Neural cell (in vitro differentiated cells): ENCODE measurements around the gene AFF3.

Experiments
- EP300 ChIP-seq: fragments of 450-650 bp; conservative IDR thresholded peaks from 2 replicates; pipeline ENCODE4 v1.6.1; 2014; ENCODE audit warnings: antibody characterized with exemption, mild to moderate bottlenecking, moderate library complexity; ENCODE audit not compliant: poor library complexity, severe bottlenecking
- EZH2 ChIP-seq: fragments of 200-600, 300-800 bp; shearing (Covaris generic), sonication (generic); IDR thresholded peaks from 2 replicates; pipeline ENCODE4 v1.6.1; 2014; ENCODE audit warnings: antibody characterized with exemption, low read length, borderline replicate concordance, mild to moderate bottlenecking; ENCODE audit not compliant: insufficient read depth, poor library complexity, severe bottlenecking
- MXI1 ChIP-seq: fragments of 450-650 bp; conservative IDR thresholded peaks from 2 replicates; pipeline ENCODE4 v1.6.1; 2014; ENCODE audit warnings: antibody characterized with exemption, mild to moderate bottlenecking; ENCODE audit not compliant: poor library complexity, severe bottlenecking
- POLR2AphosphoS5 ChIP-seq: IDR thresholded peaks from 2 replicates; pipeline ENCODE4 v1.6.1; 2012
- RAD21 ChIP-seq: fragments of 450-650 bp; conservative IDR thresholded peaks from 2 replicates; pipeline ENCODE4 v1.6.1; 2014; ENCODE audit warnings: antibody characterized with exemption, mild to moderate bottlenecking, moderate library complexity
- SMC3 ChIP-seq: fragments of 450-650 bp; conservative IDR thresholded peaks from 2 replicates; pipeline ENCODE4 v1.6.1; 2014; ENCODE audit warnings: antibody characterized with exemption, mild to moderate bottlenecking, moderate library complexity; ENCODE audit not compliant: poor library complexity
- TAF1 ChIP-seq: IDR thresholded peaks from 2 replicates; pipeline ENCODE4 v1.6.1; 2012; ENCODE audit warnings: low read depth
- TF ChIP-seq, protein P1 (sequence below): fragments of 450-650 bp; IDR thresholded peaks from 2 replicates; pipeline ENCODE4 v1.5.1; 2014; ENCODE audit warnings: antibody characterized with exemption, mild to moderate bottlenecking, moderate library complexity; ENCODE audit not compliant: poor library complexity, severe bottlenecking
- TF ChIP-seq, protein P2 (sequence below): IDR thresholded peaks from 2 replicates; pipeline ENCODE4 v1.6.1; 2012; ENCODE audit warnings: borderline replicate concordance

DNA sequence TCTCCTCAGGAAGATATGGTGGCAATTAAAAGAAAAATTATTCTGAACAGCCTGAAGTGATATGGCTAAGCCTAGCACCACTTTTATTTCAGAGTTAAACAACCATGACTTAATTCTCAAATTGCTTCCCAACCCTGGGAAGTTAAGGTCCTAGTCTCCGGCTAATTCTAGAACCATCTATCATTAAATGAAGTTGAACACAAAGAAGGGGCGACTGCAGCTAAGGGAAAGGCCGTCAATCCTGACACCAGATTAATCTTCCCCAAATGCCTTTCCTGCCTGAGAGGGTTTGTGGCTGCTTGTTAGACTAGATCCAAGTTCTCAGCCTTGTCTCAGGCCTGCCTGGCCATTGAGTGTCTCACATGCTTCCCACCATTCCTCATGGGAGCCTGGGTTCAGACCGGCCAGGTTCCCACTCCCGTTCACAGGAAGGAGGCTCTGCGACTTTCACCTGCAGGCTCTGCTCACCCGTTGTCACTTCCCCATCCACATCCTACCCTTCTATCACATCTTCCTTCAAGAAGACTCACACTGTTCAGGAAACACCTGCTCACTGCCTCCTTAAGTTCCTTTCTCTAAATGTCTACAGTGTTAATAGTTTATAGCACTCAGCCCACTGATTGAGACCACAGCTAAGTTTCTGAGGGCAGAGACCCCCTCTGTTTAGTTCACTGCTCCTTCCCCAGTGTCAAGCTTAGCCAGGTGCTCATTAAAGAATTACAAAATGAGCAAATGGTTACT, 369.6 kb downstream of the AFF3 start:
- TF ChIP-seq EP300 (no peak), POLR2AphosphoS5 (no peak), RAD21 (no peak), TAF1 (no peak), EZH2 (no peak), MXI1 (no peak), SMC3 (no peak)
- TF ChIP-seq, protein P1, sequence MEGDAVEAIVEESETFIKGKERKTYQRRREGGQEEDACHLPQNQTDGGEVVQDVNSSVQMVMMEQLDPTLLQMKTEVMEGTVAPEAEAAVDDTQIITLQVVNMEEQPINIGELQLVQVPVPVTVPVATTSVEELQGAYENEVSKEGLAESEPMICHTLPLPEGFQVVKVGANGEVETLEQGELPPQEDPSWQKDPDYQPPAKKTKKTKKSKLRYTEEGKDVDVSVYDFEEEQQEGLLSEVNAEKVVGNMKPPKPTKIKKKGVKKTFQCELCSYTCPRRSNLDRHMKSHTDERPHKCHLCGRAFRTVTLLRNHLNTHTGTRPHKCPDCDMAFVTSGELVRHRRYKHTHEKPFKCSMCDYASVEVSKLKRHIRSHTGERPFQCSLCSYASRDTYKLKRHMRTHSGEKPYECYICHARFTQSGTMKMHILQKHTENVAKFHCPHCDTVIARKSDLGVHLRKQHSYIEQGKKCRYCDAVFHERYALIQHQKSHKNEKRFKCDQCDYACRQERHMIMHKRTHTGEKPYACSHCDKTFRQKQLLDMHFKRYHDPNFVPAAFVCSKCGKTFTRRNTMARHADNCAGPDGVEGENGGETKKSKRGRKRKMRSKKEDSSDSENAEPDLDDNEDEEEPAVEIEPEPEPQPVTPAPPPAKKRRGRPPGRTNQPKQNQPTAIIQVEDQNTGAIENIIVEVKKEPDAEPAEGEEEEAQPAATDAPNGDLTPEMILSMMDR: no peak
- TF ChIP-seq, protein P2, sequence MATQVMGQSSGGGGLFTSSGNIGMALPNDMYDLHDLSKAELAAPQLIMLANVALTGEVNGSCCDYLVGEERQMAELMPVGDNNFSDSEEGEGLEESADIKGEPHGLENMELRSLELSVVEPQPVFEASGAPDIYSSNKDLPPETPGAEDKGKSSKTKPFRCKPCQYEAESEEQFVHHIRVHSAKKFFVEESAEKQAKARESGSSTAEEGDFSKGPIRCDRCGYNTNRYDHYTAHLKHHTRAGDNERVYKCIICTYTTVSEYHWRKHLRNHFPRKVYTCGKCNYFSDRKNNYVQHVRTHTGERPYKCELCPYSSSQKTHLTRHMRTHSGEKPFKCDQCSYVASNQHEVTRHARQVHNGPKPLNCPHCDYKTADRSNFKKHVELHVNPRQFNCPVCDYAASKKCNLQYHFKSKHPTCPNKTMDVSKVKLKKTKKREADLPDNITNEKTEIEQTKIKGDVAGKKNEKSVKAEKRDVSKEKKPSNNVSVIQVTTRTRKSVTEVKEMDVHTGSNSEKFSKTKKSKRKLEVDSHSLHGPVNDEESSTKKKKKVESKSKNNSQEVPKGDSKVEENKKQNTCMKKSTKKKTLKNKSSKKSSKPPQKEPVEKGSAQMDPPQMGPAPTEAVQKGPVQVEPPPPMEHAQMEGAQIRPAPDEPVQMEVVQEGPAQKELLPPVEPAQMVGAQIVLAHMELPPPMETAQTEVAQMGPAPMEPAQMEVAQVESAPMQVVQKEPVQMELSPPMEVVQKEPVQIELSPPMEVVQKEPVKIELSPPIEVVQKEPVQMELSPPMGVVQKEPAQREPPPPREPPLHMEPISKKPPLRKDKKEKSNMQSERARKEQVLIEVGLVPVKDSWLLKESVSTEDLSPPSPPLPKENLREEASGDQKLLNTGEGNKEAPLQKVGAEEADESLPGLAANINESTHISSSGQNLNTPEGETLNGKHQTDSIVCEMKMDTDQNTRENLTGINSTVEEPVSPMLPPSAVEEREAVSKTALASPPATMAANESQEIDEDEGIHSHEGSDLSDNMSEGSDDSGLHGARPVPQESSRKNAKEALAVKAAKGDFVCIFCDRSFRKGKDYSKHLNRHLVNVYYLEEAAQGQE: no peak
